Left lobe of liver (tissue), 2 donors: Measurements from ENCODE around the gene CAPN2. TPM values are rescaled to one million over a fixed set of nuclear protein-coding genes. Genes with fewer than 3 reads are reported as not detected.

ENCODE experiments used
- ATAC-seq: fragments of 200-7000 bp; cut with Tn5 transposase; one replicate; pipeline ENCODE4 v1.9.1; 2020; ENCODE audit warnings: mild to moderate bottlenecking, moderate library complexity
- DNase-seq: peaks from one replicate; pipeline ENCODE4 v3.0.0-alpha.2; 2020; ENCODE audit warnings: low spot score
- total RNA-seq: library from RNA; stranded (reverse); gene quantifications from one replicate; pipeline ENCODE4 v1.2.1, GENCODE V29; 2021
- donor health status: DM: no; HTN: no; CAD: no; lungs with moderate emphysema.
- donor health status: DM: no; HTN: yes; CAD: no.

Gene CAPN2
- total RNA-seq, 1 donor from 2014 or later, result 25.1 TPM

- DNase-seq (no peak), ATAC-seq (peak; percentile 78)
Measured at GRCh38 chr1:223824287-223824686, 111.9 kb downstream of the CAPN2 start.

GRCh38 chr1:223824712-223825111 is 112.4 kb downstream of the CAPN2 start:
- DNase-seq (no peak), ATAC-seq (peak; percentile 12)

Other genes with a start within 250 kb of the CAPN2 start
- gene CAPN8, start 46.8 kb upstream of the CAPN2 start, total RNA-seq, result 0.33 TPM
- gene TP53BP2, start 133.4 kb downstream of the CAPN2 start, total RNA-seq, result 11.6 TPM